Activated gamma-delta T cell (primary cell): ENCODE measurements around the gene GMDS.

Source experiments
- DNase-seq: peaks from one replicate; lab custom pipeline; 2025; lab: John Stamatoyannopoulos, UW

GMDS gene

DNA sequence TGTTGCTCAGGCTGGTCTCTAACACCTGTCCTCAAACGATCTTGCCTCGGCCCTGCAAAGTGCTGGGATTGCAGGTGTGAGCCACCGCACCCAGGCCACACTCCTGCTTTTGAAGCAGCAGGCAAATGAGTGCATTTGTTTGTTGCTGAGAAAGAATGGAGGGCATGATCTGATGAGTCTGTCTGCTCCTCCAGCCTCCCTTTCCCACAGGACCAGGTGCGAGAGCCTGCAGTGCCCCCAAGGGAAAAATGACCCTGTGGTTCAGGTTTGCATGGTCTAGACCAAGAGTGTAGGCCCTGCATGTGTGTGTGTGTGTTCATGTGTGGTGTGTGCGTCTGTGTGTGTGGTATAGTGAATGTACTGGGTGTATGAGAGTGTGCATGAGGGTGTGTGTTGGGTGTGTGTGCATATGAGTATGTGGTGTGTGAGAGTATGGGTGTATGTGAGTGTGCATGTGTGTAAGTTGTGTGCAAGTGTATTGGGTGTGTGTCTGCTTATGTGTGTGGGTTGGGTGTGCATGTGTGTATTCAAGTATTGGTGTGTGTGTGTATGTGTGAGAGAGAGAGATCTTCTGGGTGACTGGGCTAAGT, 658.4 kb downstream of the GMDS start:
- no peak for DNase-seq

DNA sequence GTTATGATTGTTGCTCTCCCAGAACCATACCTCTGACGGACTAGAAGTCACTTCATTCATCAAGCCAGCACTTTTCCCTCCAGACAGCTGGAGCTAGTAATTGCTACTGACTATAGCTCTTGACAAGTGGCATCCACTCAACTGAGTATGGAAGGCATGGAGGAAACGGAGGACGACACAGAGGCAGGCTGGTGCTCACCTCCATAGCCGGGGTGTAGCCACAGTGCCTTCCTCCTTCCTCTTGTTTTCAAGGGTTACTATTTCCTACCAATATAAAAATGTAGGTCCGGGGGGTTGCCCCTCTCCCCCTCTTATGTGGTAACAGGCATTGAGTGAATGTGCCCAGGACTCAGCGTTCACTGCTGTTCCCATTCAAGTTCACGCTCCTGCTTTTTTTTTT, 659.1 kb downstream of the GMDS start:
- DNase-seq = no peak

DNA sequence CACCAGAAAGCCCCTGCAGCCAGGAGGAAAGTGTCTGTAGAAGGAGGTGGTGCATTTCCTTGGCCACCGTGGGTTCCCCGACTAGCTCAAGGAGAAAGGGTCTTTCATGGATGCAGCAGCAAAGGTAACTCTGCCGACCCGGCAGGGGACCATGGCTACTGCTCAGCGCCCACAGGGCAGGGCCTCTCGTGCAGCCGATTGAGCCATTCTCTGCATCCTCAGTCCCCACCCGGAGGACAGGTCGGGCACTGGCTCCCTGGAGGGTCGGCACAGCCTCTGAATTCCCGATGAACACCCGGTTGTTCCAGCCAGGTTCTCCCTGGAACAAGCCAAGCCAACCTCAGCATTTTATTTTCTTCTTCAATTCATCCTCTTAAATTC, 659.7 kb downstream of the GMDS start:
- no peak for DNase-seq

DNA sequence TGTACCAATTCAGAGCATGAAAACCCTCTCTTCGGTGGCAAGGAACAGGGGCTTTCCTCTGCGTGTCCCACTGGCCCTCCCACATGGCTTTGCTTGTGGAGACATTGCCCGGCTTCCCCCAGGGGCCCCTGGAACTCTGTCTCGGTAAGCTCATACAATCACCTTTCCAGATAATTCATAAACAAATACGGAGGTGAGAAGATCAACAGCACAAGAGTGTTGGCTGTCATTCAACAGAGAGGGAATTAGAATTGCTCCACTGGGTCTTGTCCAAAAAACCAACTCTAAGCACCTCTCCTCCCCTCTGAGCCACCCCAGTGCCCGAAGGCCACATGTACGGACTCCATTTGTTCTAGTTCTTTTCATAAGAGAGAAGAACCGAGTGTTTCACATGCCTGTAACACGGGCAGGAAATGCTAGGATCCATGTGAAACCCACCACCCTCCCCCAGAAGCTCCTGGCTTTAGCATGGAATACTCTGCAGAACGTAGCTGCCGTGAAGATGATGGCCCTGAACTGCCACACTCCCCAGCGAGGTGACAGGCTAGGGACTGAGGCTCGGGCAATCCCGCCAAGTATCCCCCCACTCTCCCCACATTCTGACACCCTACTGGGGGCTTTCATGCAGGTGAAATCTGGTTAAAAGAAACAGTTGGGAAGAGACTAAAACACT, 660.3 kb downstream of the GMDS start:
- DNase-seq = no peak

DNA sequence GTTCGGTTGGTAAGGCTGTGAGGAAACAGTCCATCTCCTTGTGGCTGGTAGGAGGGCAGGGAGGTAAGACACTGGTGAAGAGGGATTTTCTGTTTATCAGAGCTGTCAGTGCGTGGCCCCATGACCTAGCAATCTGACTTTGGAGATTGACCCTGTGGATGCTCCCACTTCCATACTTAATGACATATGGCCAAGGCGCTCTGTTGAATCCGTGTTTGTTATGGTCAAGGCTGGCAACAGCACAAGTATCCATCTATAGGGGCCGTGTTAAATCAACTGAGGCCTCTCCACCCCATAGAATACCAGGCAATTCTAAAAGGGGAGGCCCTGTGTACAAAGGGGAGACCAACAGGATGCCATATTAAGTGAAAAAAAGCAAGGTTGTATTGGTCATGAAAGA, 661.3 kb downstream of the GMDS start:
- no peak for DNase-seq

DNA sequence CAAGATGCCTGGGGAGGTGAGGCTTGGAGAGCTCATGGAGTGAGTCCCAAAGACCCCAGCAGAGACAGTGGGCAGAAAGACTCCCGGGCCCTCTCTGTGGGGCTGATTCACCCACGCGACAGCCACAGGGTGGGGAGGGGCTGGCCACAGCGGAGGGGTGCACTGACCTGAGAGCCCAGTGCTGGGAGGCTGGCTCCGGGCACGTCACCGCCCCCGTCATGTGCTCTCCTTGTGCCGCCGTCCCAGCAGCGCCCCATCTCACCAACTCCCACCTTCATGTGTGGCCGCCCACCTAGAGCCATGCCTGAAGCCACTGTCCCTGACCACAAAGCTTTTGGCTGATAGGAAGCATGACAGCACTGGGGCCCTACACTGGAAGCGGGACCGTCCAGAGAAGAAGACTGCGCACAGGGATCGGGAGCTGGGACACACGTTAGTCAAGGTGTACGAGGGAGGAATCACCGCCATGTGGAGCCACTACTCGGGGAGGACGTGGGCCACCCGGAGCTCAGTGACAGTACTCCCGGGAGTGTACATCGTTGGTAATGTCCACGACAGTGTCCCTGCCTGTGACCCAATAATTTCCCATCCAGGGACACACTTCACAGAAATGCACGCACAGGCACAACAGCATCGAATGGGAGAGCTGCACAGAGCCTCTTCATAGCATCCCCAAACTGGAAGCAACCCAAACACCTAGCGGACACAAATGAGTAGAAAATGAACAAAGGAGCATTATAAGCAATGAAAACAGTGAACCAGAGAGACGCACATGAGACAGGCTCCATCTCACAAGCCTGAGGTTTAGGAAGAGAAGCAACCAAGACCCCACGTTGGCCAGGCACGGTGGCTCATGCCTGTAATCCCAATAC, 664.0 kb downstream of the GMDS start:
- DNase-seq = no peak

DNA sequence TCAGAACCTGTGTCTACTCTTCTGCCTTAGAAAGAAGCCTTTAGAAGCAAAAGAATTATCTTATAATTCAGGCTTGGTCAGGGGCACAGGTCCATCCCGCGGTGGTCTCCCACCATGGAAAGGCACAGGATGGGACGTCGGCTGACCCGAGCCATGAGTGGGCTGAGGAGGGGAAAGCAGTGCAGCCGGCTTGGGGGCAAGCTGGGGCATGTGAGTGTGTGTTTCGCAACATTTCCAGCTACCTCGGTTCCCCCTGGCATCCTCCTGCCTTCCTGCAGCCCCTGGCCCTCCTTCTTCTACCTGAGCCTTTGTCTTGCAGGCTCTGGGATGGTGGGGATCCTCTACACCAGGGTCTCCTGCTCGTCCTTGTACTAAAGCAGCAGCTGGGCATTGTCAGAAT, 664.8 kb downstream of the GMDS start:
- no peak for DNase-seq

DNA sequence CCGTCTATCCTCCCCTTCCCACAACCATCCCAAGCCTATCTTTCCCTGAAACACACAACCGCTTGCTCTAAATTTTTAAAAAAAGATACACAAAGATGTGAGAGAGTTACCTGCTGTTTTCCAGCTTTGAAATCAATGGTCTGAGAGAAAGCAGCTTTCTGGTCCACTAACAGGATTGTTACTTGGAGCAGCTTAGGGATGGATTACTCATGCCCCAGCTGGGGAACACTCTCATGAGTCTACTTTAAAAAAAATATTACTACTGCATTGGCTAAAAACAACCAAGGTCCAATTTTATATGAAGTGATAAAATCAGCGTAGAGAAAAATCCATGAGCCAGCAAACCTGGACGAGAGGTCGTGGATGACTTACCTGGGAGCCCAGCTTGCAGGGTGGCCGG, 665.3 kb downstream of the GMDS start:
- no peak for DNase-seq

DNA sequence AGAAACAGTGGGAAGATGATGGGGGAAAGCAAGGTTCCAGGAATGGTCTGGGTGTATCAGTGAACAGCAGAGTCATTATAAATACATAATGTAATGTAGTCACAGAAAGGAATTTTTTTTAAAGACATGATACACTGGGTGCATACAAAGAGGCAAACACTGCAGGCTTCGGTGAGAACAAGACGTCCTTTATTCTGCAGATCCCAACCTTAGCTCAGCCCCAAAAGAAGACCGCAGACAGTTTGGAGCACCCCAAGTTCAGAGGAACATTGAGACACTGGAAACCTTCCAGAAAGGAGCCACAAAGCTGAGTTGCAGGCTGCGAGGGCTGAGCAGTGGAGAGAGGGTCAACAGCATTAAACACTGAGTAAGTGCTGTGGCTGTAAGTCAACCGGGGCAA, 666.3 kb downstream of the GMDS start:
- DNase-seq = no peak

DNA sequence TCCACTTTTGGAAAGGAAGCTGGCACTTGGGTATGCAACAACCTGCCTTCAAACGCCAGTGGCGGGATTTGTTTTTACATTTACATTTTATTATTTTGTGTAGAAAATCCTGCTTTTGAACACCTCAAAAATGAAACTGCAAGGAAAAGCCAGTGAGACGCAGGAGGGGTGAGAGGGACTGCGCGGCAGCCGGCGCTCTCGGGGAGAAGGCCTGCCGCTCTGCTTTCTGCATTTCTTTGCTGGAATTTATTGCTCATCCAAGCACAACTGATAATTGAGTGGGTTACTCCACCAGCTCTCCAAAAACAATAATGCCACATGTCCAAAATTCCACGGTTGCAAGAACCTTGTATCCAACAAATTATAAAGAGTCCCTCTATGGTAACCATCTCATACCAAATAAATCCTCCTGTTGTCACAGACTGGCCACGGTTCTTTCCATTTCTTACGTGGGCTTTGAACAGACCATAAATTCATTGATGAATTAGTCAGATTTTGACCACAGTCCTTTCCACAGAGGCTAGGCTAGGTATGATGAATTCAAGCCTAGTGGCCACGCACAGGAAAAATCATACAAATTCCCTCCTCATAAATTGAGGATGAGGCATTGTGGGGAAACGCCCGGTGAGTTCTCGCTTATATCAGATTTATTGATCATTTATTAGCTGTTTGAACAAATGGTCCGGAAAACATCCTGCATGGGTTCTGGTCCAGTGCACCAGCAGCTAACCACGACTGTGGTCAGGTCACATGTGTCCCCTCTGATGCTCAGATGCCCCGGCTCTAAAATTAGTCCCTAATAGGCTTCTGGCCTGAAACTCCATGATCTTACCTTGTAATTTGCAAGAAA, 667.3 kb downstream of the GMDS start:
- DNase-seq = no peak

DNA sequence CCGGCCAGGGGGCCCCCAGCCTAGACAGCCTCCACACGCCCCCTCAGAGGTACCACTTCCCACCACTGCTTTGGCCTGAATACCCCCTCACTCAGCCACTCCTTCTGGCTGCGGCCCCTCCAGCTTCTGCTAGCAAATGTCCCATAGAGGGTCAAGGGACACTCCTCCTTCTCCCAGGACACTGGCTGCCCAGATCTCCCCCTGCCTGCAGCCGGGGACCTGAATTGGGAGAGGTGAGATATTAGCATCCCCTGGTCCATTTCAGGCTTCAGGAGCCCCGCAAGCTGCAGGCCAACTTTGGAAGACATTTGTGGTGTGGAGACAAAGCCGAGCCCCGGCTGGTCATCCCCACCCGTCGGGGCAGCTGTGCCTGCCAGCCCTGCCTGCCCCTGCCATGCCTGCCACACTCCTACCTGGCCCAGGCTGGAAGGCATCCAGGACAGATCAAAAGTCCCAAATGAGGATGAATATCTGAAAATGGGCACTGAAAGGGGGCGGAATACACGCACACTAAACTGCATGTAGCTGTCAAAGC, 668.2 kb downstream of the GMDS start:
- DNase-seq = no peak

DNA sequence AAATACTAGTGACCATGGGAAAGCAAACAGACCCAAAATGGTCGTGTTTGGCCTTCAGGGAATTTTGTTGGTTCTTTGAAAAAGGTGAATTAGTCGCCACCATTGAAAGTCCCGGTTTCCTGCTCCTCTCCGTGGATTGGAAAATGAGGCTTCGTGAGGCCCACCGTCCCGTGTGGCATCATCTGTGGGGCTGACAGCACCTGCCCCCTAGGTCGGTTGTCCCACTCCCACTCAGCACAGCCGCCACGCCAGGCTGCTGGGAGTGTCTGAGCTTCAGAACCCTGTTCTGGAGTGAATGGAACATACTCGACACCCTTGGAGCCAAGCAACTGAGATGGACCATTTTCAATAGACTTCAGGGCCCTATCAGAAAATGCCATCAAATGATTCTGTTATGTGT, 668.7 kb downstream of the GMDS start:
- no peak for DNase-seq

DNA sequence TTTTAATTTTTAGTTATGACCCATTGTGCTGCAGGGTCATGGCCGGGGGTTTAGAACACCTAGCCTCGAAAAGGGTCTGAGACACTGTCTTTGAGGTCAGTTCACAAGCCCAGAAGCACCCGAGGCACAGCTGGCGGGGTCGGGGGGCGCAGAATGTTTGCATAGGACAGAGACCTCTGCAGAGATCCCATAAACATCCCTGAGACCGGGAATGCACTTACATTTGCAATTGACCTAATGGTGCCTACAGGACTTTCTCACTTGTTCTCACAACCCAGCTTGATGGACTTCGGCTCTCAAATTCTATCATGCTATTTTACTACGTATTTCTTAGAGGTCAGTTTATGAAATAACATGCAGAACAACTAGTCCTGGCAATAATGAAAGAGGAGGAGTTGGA, 669.2 kb downstream of the GMDS start:
- no peak for DNase-seq

DNA sequence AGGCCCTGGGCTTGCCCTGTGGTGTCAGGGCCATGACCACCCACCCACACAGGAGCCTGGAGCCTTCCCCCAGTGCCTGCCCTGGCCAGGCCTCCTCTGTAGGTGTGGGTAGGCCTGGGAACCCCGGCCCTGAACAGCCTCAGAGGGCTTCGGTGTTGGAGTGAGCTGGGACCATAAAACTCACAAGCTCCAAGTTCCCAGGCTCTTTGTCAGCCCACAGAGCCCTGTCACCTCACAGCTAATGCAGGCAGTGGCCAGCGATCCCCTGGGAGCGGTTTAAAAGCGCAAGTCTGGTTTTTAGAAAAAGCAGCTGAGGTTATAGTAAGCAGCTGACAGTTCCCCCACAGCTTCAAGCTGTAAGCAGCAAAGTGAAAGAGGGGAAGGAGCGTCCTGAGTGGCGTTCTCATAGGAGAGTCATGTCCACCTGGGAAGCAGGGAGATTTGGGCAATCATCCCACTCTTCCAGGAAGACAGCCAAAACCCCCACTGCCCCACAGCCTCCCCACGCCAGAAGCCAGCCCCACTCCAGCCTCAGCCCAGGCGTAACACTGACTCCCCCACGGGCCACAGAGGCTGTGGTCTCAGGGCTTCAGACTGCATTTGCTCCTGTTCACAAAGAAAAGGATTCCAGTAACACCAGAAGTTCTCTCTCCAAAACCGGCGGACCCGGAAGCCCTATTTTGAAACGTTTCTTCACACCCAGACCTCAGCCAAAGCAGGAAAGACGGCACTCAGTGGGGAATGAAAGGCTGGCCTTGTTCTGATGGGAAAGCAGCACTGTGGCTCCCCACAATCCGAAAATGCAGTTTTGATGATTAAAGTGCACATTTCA, 670.0 kb downstream of the GMDS start:
- no peak for DNase-seq

DNA sequence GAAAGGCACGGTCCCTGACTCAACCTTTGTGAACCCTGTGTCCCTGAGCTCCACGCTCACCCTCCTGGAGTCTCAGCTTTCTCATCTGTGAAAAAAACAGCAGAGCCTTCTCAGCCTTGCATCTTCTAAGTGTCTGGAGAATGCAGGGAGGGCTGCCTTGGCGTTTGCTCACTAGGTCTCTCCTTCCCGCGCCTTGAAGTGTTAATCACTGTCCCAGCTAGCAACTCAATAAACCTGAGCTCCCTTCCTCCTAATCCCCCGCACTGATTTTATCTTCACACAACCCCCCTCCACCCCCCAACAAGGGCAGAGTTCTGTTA, 670.6 kb downstream of the GMDS start:
- no peak for DNase-seq

DNA sequence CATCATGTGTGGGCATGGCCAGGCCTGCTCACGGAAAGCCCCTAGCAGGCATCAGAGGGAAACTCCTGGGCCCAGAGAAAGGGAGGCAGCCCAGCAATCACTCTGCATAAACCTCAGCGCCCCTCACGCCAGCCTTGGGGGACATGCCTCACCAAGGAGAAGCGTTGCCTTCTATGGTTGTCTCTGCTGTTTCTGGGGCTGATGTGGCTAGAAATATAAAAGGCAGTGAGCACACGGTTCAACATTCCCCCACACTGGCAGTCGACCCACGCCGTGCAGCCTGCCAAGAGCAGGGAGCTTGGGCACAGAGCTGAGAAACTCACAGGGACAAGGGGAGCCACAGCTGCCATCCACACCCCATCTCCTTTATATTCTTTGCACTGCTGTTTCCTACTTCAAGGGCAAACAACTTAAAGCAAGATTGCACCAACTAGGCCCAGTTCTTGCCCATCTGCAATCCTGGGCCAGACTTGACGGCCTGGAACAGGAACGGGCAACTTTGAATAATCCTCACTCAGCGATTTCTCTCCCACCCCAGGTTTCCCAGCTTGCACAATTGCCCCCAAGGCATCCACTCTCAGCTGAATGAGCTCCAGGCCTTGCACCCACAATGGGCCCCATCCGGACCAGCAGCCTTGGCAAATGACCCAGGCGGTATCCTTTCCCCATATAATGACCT, 671.2 kb downstream of the GMDS start:
- no peak for DNase-seq
